ENCODE measurements around the gene RTN4R. TPM values are rescaled to one million over a fixed set of nuclear protein-coding genes. Genes with fewer than 3 reads are reported as not detected.

The RTN4R gene
- total and polyA plus RNA-seq, 2 of the 8 experiments (the other 6 are each of a cell fraction or from before 2014, with no cell fraction given), result 21.8 to 41.3 TPM

GRCh38 chr22:20206709-20207215 lies 61.4 kb downstream of the RTN4R start (continued):
- TF ChIP-seq CHD7 (IDR thresholded peaks at IDR 0.05; ENCODE audit: insufficient replicate concordance, low read length), result no peak

Data from H1 (cell line).